B cell (primary cell): ENCODE data around the gene ATAD3C. TPM values are rescaled to one million over a fixed set of nuclear protein-coding genes. Genes with fewer than 3 reads are reported as not detected.
A peak's percentile ranks its signal among the peaks of the same experiment; 100 is the strongest.

Experiments
- ATAC-seq: fragments of 200-7000 bp; cut with Tn5 transposase; one replicate; pipeline ENCODE4 v1.10.0; 2021; ENCODE audit warnings: low read depth, mild to moderate bottlenecking, moderate number of reproducible peaks, moderate library complexity
- CTCF ChIA-PET: fragments of 350-600 bp; sonication (Branson Sonifier 250); formaldehyde crosslinking; loops from one replicate; lab custom pipeline; 2021; ENCODE audit warnings: antibody characterized with exemption, inconsistent platforms; lab: Charles Lee
- POLR2A ChIA-PET: fragments of 350-600 bp; sonication (Branson Sonifier 250); formaldehyde crosslinking; loops from one replicate; lab custom pipeline; 2021; ENCODE audit warnings: antibody characterized with exemption; lab: Charles Lee
- DNase-seq: peaks from one replicate; pipeline ENCODE4 v3.0.0; 2013
- H2AFZ ChIP-seq: 2 replicates; pipeline ENCODE4 v1.6.1; 2012; ENCODE audit warnings: mild to moderate bottlenecking, low read depth, low read length; ENCODE audit not compliant: insufficient read depth, poor library complexity, severe bottlenecking
- H3K27ac ChIP-seq, 2 donors: 1 replicate in 1 of 2; 2 replicates in 1 of 2; pipeline ENCODE4 v1.5.1; 2012 to 2013; ENCODE audit warnings: low read length in 2 of 2, mild to moderate bottlenecking in 2 of 2, moderate library complexity in 1 of 2
- H3K27me3 ChIP-seq, 4 experiments: fragments of 200-600 bp in 1 of 4; sonication (generic) in 1 of 4; replicated peaks in 1 of 4; 1 replicate in 2 of 4; 2 replicates in 2 of 4; pipeline versions ENCODE4 v1.6.1 to v1.7.0; 2013 to 2016; ENCODE audit warnings: low read length in 3 of 4, mild to moderate bottlenecking in 2 of 4, mixed read lengths in 1 of 4, moderate library complexity in 1 of 4; ENCODE audit not compliant: insufficient read depth in 4 of 4, control insufficient read depth in 3 of 4; ENCODE audit errors: control extremely low read depth in 1 of 4
- H3K36me3 ChIP-seq, 2 experiments: replicated peaks in 1 of 2; 1 replicate in 1 of 2; 2 replicates in 1 of 2; pipeline versions ENCODE4 v1.6.1 to v1.7.1; 2013; ENCODE audit warnings: low read length in 1 of 2; ENCODE audit not compliant: insufficient read depth in 2 of 2, control insufficient read depth in 1 of 2; ENCODE audit errors: control extremely low read depth in 1 of 2, extremely low read depth in 1 of 2
- H3K4me1 ChIP-seq, 2 donors: fragments of 200-600 bp in 1 of 2; sonication (generic) in 1 of 2; 1 replicate in 1 of 2; 2 replicates in 1 of 2; pipeline versions ENCODE4 v1.5.1 to v1.6.1; 2013 to 2017; ENCODE audit warnings: low read length in 2 of 2; ENCODE audit not compliant: control insufficient read depth in 2 of 2, insufficient read depth in 2 of 2
- H3K4me2 ChIP-seq: replicated peaks from 2 replicates; pipeline ENCODE3; 2012; ENCODE audit warnings: mild to moderate bottlenecking, low read depth, low read length; ENCODE audit not compliant: poor library complexity, severe bottlenecking
- H3K4me3 ChIP-seq, 5 experiments: fragments of 200-600 bp in 1 of 5; sonication (generic) in 1 of 5; 1 replicate in 3 of 5; 2 replicates in 2 of 5; pipeline versions ENCODE4 v1.5.1 to v1.7.0; 2011 to 2016; ENCODE audit warnings: low read length in 4 of 5, mild to moderate bottlenecking in 4 of 5, low read depth in 2 of 5, control low read depth in 1 of 5, moderate library complexity in 1 of 5; ENCODE audit not compliant: insufficient read depth in 1 of 5; ENCODE audit errors: control extremely low read depth in 1 of 5, extremely low read depth in 1 of 5
- H3K79me2 ChIP-seq: fragments of 200-600 bp; sonication (generic); one replicate; pipeline ENCODE4 v1.6.0; 2016; ENCODE audit warnings: low read length; ENCODE audit not compliant: control insufficient read depth, insufficient read depth
- H3K9ac ChIP-seq: fragments of 200-600 bp; sonication (generic); 2 replicates; pipeline ENCODE4 v1.6.1; 2017; ENCODE audit warnings: mild to moderate bottlenecking, low read length, moderate library complexity
- H3K9me3 ChIP-seq, 3 donors: one replicate each; pipeline versions ENCODE4 v1.6.1 to v1.7.1; 2013; ENCODE audit warnings: low read length in 2 of 3; ENCODE audit not compliant: control insufficient read depth in 2 of 3, insufficient read depth in 1 of 3; ENCODE audit errors: control extremely low read depth in 1 of 3
- H4K20me1 ChIP-seq: 2 replicates; pipeline ENCODE4 v1.6.0; 2012; ENCODE audit warnings: mild to moderate bottlenecking, low read length; ENCODE audit not compliant: insufficient read depth, control insufficient read depth, poor library complexity, severe bottlenecking
- H3K27ac Mint-ChIP-seq: one replicate; pipeline ENCODE4 v1.8.0; 2021; ENCODE audit warnings: mixed read lengths
- H3K27me3 Mint-ChIP-seq: one replicate; pipeline ENCODE4 v1.8.0; 2021; ENCODE audit warnings: mixed read lengths
- H3K4me1 Mint-ChIP-seq: one replicate; pipeline ENCODE4 v1.8.0; 2021; ENCODE audit warnings: mixed read lengths
- H3K4me3 Mint-ChIP-seq: one replicate; pipeline ENCODE4 v1.8.0; 2021; ENCODE audit warnings: mixed read lengths
- H3K9me3 Mint-ChIP-seq: one replicate; pipeline ENCODE4 v1.8.0; 2022; ENCODE audit warnings: mixed read lengths; ENCODE audit not compliant: insufficient read depth
- CTCF ChIP-seq: fragments of 200-600 bp; IDR thresholded peaks from one replicate; pipeline ENCODE4 v1.8.0; 2022; ENCODE audit warnings: antibody characterized with exemption, mild to moderate bottlenecking
- EZH2 ChIP-seq: IDR thresholded peaks from 2 replicates; pipeline ENCODE4 v1.6.1; 2012; ENCODE audit warnings: borderline replicate concordance, low read depth, mild to moderate bottlenecking, moderate library complexity, low read length; ENCODE audit not compliant: insufficient read depth, poor library complexity, severe bottlenecking
- WGBS: methylation state at CpG from one replicate; pipeline ENCODE4 v1.1.5; 2013; ENCODE audit warnings: missing lambda C conversion rate; ENCODE audit not compliant: insufficient coverage; 5-methylcytosine and 5-hydroxymethylcytosine counted together
- intact Hi-C: fragments of 100-400 bp; cut with micrococcal nuclease; formaldehyde crosslinking; loops from one replicate; pipeline ENCODE4 v1.10.0; 2022
- polyA plus RNA-seq: library from polyadenylated mRNA; depleted of rRNA; stranded (reverse); fragments of >200 nt; gene quantifications from 2 replicates; pipeline ENCODE4 v1.2.3, GENCODE V29; 2012
- total RNA-seq, 2 donors: library from RNA; stranded (reverse); fragments of 120-200 nt in 1 of 2; gene quantifications; 1 replicate in 1 of 2; 2 replicates in 1 of 2; pipeline versions ENCODE4 v1.2.3 to v1.2.4, GENCODE V29; 2013 to 2022

The ATAD3C gene
- total and polyA plus RNA-seq, 2 donors (not counting 1 experiment from before 2014, with no cell fraction given): 0.20 to 1.1 TPM

GRCh38 chr1:1510912-1511532 is 61.5 kb downstream of the ATAD3C start:
- peak overlapping the region; percentile 47 to 92 (median 87) for H3K4me3 ChIP-seq
- POLR2A ChIA-PET: interaction anchor here (0.6 to 0.7 kb wide), 2 partner anchors 219 to 413 kb away, joined by 3 read pairs; no protein-coding TSS in a partner anchor

More at GRCh38 chr1:1510912-1511532, 61.5 kb downstream of the ATAD3C start:
- Histone ChIP-seq H4K20me1 (no peaks in the 10 kb centered on the region), H3K36me3 (no peaks in the 10 kb centered on the region), H3K27ac (peak overlapping the region in 1 of 2 donors; percentile 94), H3K9ac (peak overlapping the region; percentile 69), H3K79me2 (peaks cover 12% of the 10 kb centered on the region), H3K4me1 (peaks cover 6 to 10% of the 10 kb centered on the region in 2 donors), H2AFZ (peak overlapping the region; percentile 76), H3K9me3 (no peaks in the 10 kb centered on the region), H3K4me2 (peak overlapping the region; percentile 93), H3K27me3 (no peaks in the 10 kb centered on the region)
- Mint-ChIP-seq H3K27me3 (no peaks in the 10 kb centered on the region), H3K4me1 (peaks cover 13% of the 10 kb centered on the region), H3K4me3 (peak overlapping the region; percentile 95), H3K9me3 (no peaks in the 10 kb centered on the region), H3K27ac (peak overlapping the region; percentile 91)
- intact Hi-C loops: loop anchor here (1.0 kb wide), 1 partner anchor 40 kb away; the partner anchor contains the start of gene ATAD3B
- ATAC-seq (no peak), DNase-seq (no peak)
- CTCF ChIA-PET: no interaction called here
- 16% methylated on average over 15 of the region's 17 CpGs for WGBS
- no peak for TF ChIP-seq EZH2
- no peak for TF ChIP-seq CTCF
